NCI-H774 (cell line): ENCODE measurements around the gene PAPOLG.

Source experiments
- DNase-seq: peaks from one replicate; lab custom pipeline; 2025; lab: John Stamatoyannopoulos, UW

Gene PAPOLG

DNA sequence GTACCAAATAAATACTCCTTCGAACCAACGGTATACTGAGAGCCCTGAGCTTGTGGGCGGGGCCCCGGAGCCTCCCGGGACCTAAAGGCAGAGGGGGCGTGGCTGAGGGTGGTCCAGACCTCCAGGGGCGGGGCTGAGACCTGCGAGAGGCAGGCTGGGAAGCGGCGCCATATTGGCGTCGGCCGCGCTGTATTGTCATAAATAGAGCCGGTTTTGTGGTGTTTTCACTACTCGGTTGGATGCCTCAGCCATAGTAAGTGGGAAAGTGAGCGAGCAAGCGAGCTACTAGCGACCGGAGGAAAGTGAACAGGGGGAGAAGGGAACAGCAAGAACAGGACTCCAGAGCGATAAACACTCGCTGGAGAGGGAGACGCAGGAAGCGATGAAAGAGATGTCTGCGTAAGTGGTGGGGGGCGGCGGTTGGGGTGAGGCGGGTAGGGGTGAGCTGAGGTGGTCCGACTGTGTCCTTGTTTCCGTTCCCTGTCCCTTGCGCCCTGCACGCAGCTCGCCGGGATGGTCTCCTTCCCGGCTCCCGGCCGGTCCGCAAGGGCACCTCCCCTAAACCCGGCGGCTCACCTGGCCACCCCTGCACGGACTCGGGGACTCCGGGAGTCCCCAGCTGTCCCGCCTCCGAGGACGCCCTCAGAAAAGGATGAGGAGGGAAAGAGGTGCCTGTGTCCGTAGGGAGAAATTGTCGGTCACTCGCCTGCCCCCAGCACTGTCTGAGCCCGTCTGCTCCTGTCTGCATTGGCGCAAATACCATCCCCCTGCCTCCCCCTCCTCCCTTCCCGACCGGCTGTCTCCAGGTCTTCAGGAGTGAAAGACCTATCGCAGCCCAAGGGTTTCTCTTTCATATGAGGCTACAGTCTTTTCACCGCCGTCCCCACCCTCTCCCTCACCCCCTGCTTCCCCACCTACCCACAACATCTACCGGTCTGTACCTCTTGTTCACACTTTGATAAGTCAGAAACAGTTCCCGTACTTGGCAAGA, at the start of gene PAPOLG:
TSS of gene PAPOLG (plus strand) at position 172 of the 991 bp plus-strand sequence. CDS start at position 383, 211 bp downstream.
- peak; percentile 91 for DNase-seq

DNA sequence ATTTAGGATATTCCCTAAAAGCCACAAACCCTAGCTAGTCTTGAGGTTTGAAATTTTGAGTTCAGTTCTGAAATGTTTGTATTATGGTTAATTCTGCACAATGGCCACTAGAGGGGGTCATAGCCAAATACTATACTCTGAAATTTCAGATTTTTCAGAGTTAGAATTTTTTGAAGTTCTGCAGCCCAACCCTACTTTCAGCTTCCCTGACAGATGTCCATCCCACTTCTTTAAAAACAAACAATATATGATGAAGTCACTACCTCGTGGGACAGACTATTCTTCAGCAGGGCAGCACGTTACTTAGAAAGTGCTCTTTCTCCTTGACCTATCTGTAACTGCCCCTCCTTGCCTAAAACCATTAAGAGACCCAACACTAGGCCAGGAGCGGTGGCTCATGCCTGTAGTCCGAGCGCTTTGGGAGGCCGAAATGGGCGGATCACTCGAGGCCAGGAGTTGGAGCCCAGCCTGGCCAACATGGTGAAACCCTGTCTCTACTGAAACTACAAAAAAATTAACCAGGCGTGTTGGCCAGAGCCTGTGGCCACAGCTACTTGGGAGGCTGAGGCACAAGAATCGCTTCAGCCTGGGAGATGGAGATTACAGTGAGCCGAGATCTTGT, 48.2 kb upstream of the PAPOLG start:
- no peak for DNase-seq

DNA sequence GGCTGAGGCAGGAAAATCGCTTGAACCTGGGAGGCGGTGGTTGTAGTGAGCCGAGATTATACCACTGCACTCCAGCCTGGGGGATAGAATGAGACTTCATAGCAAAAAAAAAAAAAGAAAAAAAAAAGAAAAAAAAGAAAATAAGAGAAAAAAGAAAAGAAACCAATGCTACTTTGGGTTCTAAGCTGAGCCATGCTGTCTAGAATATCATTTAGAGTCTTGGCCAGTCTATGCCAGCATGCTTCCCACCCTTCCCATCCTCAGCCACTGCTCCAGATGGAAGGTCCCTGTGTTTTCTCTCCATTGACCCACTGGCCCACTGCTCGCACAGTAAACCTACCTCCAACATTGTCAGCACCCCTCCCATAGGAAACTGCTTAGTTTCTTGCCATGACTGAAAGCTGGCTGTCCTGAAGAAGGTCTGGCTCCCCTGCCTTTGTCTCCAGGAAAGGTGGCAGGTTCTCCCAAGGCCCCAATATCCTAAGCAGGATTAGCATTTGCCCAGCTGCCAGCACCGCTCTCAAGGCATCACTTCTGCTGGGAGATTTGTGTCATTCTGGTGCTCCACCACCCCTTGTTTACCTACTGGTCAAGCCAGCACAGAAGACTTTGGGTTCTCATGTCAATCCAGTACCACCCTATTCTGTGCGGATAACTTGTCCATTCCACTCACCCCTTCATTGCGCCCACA, 47.3 kb upstream of the PAPOLG start:
- DNase-seq: no peak

DNA sequence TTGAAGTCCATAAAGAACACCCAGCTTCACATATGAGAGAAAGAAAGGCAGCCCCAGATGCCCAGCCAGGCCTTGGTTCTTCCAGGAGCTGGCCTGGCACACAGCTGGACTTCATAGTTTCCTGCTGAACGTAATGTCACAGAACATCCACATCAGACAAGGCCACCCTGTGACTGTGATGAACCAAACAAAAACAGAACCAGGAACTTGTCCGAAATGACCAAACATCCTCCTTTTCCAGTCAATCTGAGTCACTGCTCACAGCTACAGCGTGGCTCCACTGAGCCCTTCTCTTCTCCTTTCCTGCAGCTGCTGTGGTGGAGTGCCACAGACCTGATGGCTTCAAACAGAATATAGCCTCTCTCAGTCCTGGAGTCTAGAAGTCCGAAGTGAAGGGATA, 45.4 kb upstream of the PAPOLG start:
- no peak for DNase-seq

DNA sequence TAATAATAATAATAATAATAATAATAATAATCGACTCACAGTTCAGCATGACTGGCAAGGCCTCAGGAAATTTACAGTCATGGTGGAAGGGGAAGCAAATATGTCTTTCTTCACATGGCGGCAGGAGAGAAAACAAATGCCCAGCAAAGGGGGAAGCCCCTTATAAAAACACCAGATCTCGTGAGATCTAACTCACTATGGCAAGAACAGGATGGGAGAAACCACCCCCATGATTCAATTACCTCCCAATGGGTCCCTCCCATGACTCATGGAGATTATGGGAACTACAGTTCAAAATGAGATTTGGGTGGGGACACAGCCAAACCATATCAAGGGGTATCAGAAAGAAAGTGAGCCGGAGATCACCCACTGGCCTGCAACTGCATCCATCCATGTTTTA, 40.5 kb upstream of the PAPOLG start:
- no peak for DNase-seq

DNA sequence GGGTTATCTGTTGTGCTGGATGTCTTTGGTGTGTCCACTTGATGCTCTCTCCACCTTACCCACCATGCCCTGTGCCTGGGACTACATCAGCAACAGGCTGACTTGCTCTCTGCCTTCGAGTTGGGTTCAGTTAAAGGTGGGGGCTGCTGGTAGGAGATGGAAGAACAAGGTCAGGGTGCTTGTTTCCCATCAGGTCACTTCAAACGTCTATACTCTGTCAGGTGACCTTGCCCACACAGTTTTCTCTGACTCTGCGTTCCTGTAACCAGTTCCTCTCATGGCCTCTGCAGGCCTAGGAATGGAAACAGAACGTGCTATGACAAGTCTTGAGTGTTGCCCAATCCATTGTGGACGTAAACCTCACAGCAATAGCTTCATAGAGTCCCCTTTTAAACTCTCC, 38.4 kb upstream of the PAPOLG start:
- no peak for DNase-seq

DNA sequence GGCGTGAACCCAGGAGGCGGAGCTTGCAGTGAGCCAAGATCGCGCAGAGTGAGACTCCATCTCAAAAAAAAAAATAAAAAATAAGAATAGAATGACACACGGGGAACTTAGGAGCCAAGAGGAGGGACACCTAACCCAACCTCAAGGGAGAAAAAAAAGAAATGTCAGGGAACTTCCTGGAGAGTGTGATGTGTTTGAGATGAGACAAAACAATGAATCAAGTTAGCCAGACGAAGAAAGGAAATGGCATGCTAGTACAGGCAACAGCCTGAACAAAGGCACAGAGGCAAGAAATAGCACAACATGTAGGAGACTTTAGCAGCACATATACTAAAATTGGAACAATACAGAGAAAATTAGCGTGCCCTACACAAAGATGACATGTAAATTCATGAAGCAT, 36.7 kb upstream of the PAPOLG start:
- no peak for DNase-seq

DNA sequence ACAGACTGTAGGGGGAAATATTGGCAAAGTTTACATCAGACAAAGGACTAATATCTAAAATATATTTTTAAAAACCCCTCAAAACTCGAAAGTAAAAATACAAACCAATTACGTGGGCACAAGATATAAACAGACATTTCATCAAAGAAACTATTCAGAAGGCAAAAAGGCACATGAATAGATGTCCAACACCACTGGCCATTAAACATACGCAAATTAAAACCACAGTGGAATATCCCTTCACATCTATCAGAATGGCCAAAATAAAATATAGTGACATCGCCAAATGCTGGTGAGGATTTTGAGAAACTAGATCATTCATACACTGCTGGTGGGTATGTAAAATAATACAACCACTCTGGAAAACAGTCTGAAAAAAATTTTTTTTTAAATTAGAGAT, 30.6 kb upstream of the PAPOLG start:
- DNase-seq: no peak

DNA sequence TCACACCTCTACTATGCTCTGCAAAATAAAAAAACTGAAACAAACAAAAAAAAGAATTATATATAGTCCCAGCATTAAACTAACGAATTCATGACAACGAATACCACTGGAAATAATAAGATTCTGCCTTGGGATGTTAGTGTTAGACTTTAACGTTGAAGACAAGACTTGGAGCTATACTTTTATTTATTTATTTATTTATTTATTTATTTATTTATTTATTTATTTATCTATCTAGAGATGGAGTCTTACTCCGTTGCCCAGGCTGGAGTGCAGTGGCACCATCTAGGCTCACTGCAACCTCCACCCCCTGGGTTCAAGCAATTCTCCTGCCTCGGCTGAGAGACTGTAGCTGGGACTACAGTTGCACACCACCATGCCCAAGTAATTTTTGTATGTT, 27.2 kb upstream of the PAPOLG start:
- no peak for DNase-seq

DNA sequence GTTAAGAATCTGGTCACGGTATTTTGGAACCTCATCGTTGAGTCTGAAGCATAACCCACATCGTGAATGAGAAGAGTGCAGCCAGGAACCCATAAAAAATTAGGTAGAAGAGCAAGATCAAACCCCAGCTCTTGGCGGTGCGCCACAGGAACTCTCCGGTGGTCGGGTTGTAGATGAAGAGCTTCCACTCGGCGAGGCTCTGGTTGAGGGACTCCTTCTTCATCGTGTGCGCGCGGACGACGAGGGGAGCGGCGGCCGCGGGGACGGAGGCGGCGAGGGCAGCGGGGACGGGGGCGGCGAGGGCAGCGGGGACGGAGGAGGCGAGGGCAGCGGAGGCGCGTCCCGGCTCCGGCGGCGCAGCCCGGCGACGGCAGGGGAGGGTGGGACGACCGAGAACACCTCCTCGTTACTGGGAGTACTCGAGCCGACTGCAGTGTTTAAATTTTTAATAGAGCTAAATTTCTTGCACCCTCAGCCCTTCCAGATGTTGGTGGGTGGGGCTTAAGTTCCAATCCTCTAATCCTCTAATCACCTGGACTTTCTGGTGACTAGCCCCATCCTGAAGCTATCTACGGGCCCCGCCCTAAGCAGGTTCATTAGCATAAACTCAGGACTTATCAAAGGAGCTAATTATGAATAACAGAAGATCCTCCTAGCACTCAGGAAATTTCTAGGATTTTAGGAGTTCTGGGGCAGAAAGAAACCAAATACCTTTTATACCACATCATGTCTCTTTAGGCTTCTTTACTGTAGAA, 20.4 kb upstream of the PAPOLG start:
- DNase-seq: peak; percentile 4

DNA sequence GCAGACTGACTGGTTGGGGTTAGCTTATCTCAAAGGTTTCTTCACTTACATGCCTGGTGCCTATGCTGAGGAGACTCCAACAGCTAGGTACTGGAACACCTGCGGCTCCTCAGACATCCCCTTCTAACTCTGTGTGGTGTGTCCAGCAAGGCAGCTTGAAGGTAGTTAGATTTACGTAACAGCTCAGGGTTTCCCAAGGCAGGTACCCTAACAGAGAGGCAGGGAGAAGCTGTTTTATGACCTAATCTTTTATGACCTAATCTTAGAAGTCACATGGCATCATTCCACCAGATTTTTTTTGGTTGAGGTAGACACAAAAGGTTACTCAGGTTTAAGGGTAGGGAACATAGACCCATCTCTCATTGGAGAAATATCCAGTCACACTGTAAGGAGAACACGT, 17.4 kb upstream of the PAPOLG start:
- DNase-seq: no peak

DNA sequence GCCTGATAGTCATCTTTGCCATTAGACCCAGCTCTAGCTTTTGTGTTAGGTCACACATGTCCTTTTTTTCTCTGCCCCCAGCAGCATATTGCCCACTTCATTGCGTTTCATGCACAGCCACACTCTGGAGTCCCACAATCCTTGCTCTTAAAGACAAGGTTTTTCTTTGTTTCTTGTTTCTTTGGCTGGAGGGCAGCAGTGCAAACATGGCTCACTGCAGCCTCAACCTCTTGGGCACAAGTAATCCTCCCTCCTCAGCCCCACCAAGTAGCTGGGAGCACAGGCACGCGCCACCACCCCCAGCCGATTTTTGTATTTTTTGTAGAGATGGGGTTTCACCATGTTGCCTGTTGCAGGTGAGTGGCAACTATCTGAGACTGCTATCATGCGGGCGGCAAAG, 16.9 kb upstream of the PAPOLG start:
- no peak for DNase-seq

DNA sequence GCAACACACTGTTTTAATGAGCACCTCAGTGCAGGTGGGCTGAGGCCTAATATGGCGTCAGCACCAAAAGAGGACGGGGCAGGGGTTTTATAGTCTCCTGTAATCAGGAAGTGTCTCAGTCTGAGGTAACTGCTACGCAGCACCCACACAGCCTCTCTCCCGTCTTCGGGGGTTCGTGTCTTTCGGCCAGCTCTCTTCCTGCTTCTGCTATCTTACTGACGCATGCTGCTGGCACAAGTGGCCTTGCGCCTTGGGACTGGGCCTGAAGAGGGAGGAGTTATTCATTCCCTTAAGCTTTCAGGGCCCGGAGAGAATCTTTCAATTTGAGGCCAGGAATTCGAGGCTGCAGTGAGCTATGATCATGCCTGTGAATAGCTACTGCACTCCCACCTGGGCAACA, 14.5 kb upstream of the PAPOLG start:
- DNase-seq: no peak

DNA sequence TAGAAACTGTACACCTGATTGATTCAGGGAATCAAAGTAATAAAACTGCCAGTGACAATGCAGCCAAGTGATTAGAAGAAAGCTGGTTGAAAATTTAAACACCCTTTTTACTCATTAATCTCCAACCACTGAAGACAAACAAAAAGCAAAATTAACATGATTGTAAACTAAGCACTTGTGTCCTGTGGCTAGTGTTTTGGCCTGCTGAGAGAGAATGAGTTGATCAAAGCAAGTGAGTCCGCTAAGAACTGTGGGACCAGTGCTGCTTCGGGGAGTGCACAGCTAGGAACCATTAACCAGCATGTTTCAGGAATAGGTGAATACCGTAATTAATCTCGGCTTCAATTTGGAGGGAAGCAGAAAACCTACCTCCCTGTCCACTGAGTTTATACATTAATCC, 13.6 kb upstream of the PAPOLG start:
- DNase-seq: no peak

DNA sequence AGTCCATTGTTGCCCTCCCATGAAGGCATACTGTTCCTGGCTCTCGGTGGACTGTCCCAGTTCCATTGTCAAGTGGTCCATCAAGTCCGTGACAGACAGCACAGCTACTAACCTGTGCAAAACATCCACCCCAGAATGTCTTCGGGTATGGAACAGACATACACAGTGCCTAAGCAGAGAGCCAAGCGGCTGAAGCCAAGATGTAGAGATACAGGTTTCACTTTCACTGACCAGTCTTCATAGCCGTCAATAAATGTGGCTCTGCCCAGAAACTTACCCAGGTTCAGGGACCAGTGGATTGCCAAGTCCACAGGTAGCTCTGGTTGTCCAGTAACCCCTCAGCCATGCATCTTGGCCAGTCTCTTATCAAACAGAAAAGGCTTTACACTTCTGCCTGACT, 10.7 kb upstream of the PAPOLG start:
- no peak for DNase-seq

DNA sequence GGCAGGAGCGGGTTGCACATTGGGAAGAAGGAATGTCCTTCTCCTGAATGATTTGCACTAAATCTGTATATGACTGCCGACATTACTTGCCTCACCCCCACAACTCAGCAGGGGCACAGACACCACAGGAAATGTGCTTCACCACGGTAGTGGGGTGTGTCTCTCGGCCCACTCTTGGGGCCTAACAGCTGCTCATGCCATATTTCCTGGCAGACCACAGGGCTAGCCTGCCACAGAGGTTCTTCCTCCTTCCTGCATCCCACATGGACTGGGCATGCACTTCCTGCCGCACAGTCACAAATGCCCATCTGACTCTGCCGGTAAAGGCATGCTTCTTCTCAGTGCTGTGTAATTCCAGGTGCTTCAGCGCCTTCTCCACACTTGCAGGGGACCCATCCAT, 10.3 kb upstream of the PAPOLG start:
- DNase-seq: no peak

DNA sequence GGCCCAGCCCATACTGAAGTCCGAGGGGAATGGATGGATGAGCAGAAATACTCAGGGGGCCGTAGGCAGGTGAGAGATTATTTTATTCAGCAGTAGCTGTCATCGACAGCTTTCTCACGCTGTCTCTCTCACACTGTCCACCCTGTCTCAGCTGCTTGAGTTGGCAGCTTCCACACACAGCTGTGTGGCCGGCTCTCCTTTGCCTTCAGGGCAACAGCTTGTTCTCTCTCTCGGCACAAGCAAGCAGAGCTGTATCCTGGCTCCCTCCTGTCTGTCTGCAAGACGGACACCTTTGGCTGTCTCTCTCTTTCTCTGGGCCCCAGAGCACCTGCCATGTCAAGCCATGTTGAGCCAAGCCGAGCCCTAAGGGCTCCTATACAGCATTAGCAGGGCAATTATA, 9.8 kb upstream of the PAPOLG start:
- DNase-seq: no peak

DNA sequence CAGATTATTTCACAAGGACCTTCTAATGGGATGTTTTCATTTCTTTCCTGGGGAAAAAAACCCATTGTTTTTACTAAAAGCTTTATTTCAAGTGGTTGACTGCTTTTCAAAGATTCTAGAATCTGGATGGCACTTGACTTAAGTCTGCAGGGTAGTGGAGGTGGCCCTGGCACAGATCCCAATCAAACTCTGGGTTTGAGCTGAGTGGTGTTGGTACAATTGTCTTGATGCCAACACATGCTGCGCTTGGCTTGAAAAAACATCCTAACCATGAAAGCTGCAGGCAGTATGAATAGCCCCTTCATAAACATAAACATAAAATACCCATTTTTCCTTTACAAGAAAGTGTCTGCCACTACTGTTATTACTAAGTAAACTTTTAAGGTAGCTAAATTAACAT, 3.6 kb downstream of the PAPOLG start:
- peak; percentile 69 for DNase-seq

DNA sequence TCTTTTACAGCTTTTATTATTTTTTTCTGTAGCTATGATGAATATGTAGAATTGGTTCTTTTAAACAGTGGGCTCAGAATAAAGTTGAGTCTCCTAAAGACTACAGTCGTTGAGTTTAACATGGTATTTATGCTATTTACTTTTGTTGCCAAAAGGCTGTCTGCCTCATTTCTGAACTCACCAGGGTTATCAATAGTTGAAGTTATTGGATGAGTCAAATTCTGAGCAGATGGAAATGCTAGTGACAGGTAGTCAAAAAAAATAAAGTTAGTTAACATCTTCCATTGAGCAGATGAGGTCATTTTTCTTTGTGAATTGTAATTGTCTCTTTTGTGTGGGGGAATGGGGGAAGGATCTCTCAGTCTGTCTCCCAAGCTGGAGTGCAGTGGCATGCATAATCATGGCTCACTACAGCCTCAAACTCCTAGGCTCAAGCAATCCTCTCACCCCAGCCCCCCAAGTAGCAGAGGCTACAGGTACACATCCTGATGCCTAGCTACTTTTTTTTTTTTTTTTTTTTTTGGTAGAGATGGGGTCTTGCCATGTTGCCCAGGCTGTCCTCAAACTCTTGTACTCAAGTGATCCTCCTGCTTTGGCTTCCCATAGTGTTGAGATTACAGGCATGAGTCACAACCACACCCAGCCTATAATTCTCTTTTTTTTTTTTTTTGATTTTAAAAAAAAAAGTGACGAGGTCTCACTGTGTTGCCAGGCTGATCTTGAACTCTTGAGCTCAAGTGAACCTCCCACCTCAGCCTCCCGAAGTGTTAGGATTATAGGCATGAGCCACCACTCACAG, 8.9 kb downstream of the PAPOLG start:
- no peak for DNase-seq

DNA sequence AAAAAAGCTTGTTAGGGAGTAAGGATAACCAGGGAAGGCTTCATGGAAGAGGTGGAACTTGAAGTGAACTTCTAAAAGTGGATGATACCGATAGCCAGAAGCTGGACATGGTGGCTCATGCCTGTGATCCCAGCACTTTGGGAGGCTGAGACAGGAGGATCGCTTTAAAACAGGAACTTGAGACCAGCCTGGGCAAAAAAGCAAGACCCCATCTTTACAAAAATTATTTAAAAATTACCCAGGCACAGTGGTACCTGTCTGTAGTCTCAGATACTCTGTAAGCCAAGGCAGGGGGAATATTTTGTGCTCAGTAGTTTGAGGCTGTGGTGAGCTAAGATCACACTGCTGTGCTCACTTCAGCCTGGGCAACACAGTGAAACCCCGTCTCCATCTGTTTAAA, 10.2 kb downstream of the PAPOLG start:
- DNase-seq: no peak

DNA sequence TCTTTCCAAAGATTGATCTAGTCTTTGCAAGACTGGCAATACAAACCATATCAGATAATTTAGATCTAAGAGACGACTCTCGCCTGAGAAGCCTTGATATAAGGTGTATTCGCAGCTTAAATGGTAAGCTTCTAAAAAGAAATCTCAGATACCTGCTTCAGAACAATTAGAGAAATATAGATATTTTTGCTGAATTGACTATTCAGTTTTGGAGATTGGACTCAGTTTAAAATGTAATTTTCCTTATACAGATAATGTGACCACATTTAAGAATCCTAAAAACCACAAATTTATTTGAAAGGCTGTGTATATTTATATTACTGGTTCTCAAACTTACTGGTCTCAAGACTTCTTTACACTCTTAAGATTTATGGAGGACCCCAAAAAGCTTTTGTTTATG, 15.4 kb downstream of the PAPOLG start:
- no peak for DNase-seq
